Measurements from ENCODE around the gene MAN1A1. TPM values are rescaled to one million over a fixed set of nuclear protein-coding genes. Genes with fewer than 3 reads are reported as not detected.

The MAN1A1 gene
- total RNA-seq, 4 donors from 2014 or later = 52.7 to 123 (median 97.1) TPM

- no peak overlapping the region for H3K27ac ChIP-seq
- in situ Hi-C loops (cut with MboI; ENCODE audit: low pct_ligation_motif_present in 1 of 4, low pct_unique_long_range_greater_than_20kb in 1 of 4, low sequenced_read_pairs in 3 of 4) (no loop called here), intact Hi-C loops (cut with DNase I; ENCODE audit: low total_unique reads) (no loop called here)
- DNase-seq = no peak
- no peaks in the 10 kb centered on the region for H3K27me3 ChIP-seq
- WGBS, 2 donors (ENCODE audit: low coverage in 1 of 2) = 70 to 88% methylated on average over 2 to 4 of the region's 4 CpGs
- no peaks in the 10 kb centered on the region for H3K9me3 ChIP-seq
- no peaks in the 10 kb centered on the region for H3K36me3 ChIP-seq
- no peak for TF ChIP-seq EP300 (IDR thresholded peaks at IDR 0.05; ENCODE audit: low read depth)
- TF ChIP-seq POLR2AphosphoS5 (IDR thresholded peaks at IDR 0.05) = no peak
- no peak for TF ChIP-seq CTCF (IDR thresholded peaks at IDR 0.05)
- no peak for TF ChIP-seq POLR2A (IDR thresholded peaks at IDR 0.05)
- no peak overlapping the region for H3K4me3 ChIP-seq
- no peaks in the 10 kb centered on the region for H3K4me1 ChIP-seq
These were observed 119.4 kb downstream of the MAN1A1 start for GRCh38 chr6:119230160-119230559.

DNA sequence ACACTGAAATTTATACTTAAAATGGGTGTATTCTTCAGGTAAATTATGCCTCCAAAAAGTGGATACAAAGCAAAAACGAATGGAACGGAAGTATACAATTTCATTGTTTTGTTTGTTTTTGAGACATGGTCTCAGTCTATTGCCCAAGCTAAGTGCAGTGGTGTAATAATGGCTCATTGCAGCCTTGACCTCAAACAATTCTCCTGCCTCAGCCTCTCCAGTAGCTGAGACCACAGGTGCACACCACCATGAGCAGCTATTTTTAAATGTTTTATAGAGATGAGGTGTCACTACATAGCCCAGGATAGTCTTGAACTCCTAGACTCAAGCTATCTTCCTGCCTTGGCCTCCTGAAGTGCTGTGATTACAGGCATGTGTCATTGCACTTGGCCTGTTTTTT is 122.2 kb downstream of the MAN1A1 start:
- WGBS, 2 donors (ENCODE audit: low coverage in 1 of 2) = 92 to 95% methylated on average over 2 of the region's 2 CpGs
- no peak for DNase-seq
- Histone ChIP-seq H3K36me3 (no peaks in the 10 kb centered on the region), H3K9me3 (no peaks in the 10 kb centered on the region), H3K27me3 (no peaks in the 10 kb centered on the region), H3K27ac (no peak overlapping the region), H3K4me3 (no peak overlapping the region), H3K4me1 (no peaks in the 10 kb centered on the region)
- in situ Hi-C loops (cut with MboI; ENCODE audit: low pct_ligation_motif_present in 1 of 4, low pct_unique_long_range_greater_than_20kb in 1 of 4, low sequenced_read_pairs in 3 of 4) (no loop called here), intact Hi-C loops (cut with DNase I; ENCODE audit: low total_unique reads) (no loop called here)
- TF ChIP-seq POLR2AphosphoS5 (IDR thresholded peaks at IDR 0.05) = no peak
- no peak for TF ChIP-seq POLR2A (IDR thresholded peaks at IDR 0.05)
- TF ChIP-seq CTCF (IDR thresholded peaks at IDR 0.05) = no peak
- TF ChIP-seq EP300 (IDR thresholded peaks at IDR 0.05; ENCODE audit: low read depth) = no peak

GRCh38 chr6:119226089-119226488 is 123.5 kb downstream of the MAN1A1 start:
- Histone ChIP-seq H3K4me1 (no peaks in the 10 kb centered on the region), H3K27me3 (no peaks in the 10 kb centered on the region), H3K4me3 (no peak overlapping the region), H3K36me3 (no peaks in the 10 kb centered on the region), H3K9me3 (no peaks in the 10 kb centered on the region), H3K27ac (no peak overlapping the region)
- no peak for DNase-seq
- TF ChIP-seq CTCF (IDR thresholded peaks at IDR 0.05) (no peak), POLR2A (IDR thresholded peaks at IDR 0.05) (no peak), EP300 (IDR thresholded peaks at IDR 0.05; ENCODE audit: low read depth) (no peak), POLR2AphosphoS5 (IDR thresholded peaks at IDR 0.05) (no peak)
- intact Hi-C loops (cut with DNase I; ENCODE audit: low total_unique reads) (no loop called here), in situ Hi-C loops (cut with MboI; ENCODE audit: low pct_ligation_motif_present in 1 of 4, low pct_unique_long_range_greater_than_20kb in 1 of 4, low sequenced_read_pairs in 3 of 4) (no loop called here)
- WGBS, 2 donors (ENCODE audit: low coverage in 1 of 2) = 79 to 83% methylated on average over 4 of the region's 4 CpGs

GRCh38 chr6:119224095-119224701 is 125.4 kb downstream of the MAN1A1 start:
- no peak overlapping the region for H3K27ac ChIP-seq
- TF ChIP-seq POLR2A (IDR thresholded peaks at IDR 0.05) (no peak), EP300 (IDR thresholded peaks at IDR 0.05; ENCODE audit: low read depth) (no peak), POLR2AphosphoS5 (IDR thresholded peaks at IDR 0.05) (no peak), CTCF (IDR thresholded peaks at IDR 0.05) (no peak)
- H3K36me3 ChIP-seq = no peaks in the 10 kb centered on the region
- intact Hi-C loops (cut with DNase I; ENCODE audit: low total_unique reads) (no loop called here), in situ Hi-C loops (cut with MboI; ENCODE audit: low pct_ligation_motif_present in 1 of 4, low pct_unique_long_range_greater_than_20kb in 1 of 4, low sequenced_read_pairs in 3 of 4) (no loop called here)
- no peak overlapping the region for H3K4me3 ChIP-seq
- H3K9me3 ChIP-seq = no peaks in the 10 kb centered on the region
- DNase-seq = no peak
- no peaks in the 10 kb centered on the region for H3K4me1 ChIP-seq
- H3K27me3 ChIP-seq = no peaks in the 10 kb centered on the region
- WGBS, 2 donors (ENCODE audit: low coverage in 1 of 2) = 71 to 74% methylated on average over 3 to 4 of the region's 4 CpGs

All from transverse colon (tissue), 4 donors.